DOHH2 (cell line): ENCODE results near the gene EXOSC7.

Experiments used
- H3F3A ChIP-seq: fragments of 200-600 bp; sonication (generic), shearing (Covaris generic); 2 replicates; pipeline ENCODE4 v1.6.0; 2016; ENCODE audit warnings: antibody characterized with exemption, mild to moderate bottlenecking; ENCODE audit not compliant: control insufficient read depth, insufficient read depth
- H3K27ac ChIP-seq: fragments of 200-600 bp; sonication (generic); 2 replicates; pipeline ENCODE4 v1.5.1; 2014; ENCODE audit warnings: low read depth, mild to moderate bottlenecking, low read length, moderate library complexity
- H3K27me3 ChIP-seq: fragments of 200-600 bp; sonication (generic); 2 replicates; pipeline ENCODE4 v1.6.1; 2014; ENCODE audit warnings: mild to moderate bottlenecking, low read length, mixed read lengths; ENCODE audit not compliant: control insufficient read depth
- H3K36me3 ChIP-seq: fragments of 200-600 bp; sonication (generic); 2 replicates; pipeline ENCODE4 v1.6.1; 2014; ENCODE audit warnings: mild to moderate bottlenecking, low read length, moderate library complexity, mixed read lengths; ENCODE audit not compliant: control insufficient read depth
- H3K4me1 ChIP-seq: fragments of 200-600 bp; sonication (generic); 2 replicates; pipeline ENCODE4 v1.6.1; 2014; ENCODE audit warnings: mild to moderate bottlenecking, low read length, mixed read lengths; ENCODE audit not compliant: control insufficient read depth
- H3K4me2 ChIP-seq: fragments of 200-600 bp; sonication (generic); 2 replicates; pipeline ENCODE4 v1.6.0; 2014; ENCODE audit warnings: mild to moderate bottlenecking, low read length, moderate library complexity
- H3K4me3 ChIP-seq: fragments of 200-600 bp; sonication (generic); 2 replicates; pipeline ENCODE4 v1.5.1; 2014; ENCODE audit warnings: mild to moderate bottlenecking, low read length, mixed read lengths
- H3K79me2 ChIP-seq: fragments of 200-600 bp; sonication (generic); 2 replicates; pipeline ENCODE4 v1.6.1; 2014; ENCODE audit warnings: mild to moderate bottlenecking, low read length, mixed read lengths; ENCODE audit not compliant: control insufficient read depth
- H3K9me2 ChIP-seq: fragments of 200-600 bp; sonication (generic); replicated peaks from 2 replicates; pipeline ENCODE4 v1.6.1; 2014; ENCODE audit warnings: mild to moderate bottlenecking, low read length, mixed read lengths; ENCODE audit not compliant: control insufficient read depth
- H3K9me3 ChIP-seq: fragments of 200-600 bp; sonication (generic); 2 replicates; pipeline ENCODE4 v1.6.1; 2014; ENCODE audit warnings: antibody characterized with exemption, low read length, mixed read lengths; ENCODE audit not compliant: control insufficient read depth, insufficient read depth
- H4K20me1 ChIP-seq: fragments of 200-600 bp; sonication (generic); 2 replicates; pipeline ENCODE4 v1.6.0; 2014; ENCODE audit warnings: low read depth, mild to moderate bottlenecking, antibody characterized with exemption, low read length, moderate library complexity; ENCODE audit not compliant: control insufficient read depth, insufficient read depth
- EZH2phosphoT487 ChIP-seq: fragments of 200-600 bp; sonication (generic); IDR thresholded peaks from 2 replicates; pipeline ENCODE4 v1.6.1; 2017; ENCODE audit warnings: borderline replicate concordance, mild to moderate bottlenecking, antibody characterized with exemption, low read length, moderate library complexity, mixed read lengths
- TF ChIP-seq, protein P1 (sequence below): fragments of 200-600 bp; sonication (generic); IDR thresholded peaks from one replicate; pipeline ENCODE4 v1.5.1; 2014; ENCODE audit warnings: antibody characterized with exemption, mild to moderate bottlenecking, low read depth, low read length; ENCODE audit not compliant: poor library complexity, severe bottlenecking

Gene EXOSC7

DNA sequence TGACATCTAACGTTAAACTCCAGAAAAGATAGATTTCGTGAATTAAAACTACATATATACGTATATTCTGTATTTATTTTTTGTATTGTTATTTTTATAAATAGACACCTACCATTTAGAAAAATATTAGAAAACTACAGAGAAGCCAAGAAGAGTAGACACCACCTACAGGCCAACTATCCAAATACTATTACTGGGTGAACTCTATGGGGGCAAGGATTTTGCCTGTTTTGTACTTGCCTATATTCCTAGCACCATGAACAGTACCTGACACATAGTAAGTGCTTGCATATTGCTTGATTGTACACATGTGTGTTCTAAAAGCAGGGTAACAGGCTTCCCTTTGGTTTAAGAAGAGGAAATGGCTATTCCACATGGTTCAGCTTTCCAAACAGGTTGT is 25.7 kb downstream of the EXOSC7 start:
- H4K20me1 ChIP-seq = no peaks in the 10 kb centered on the region
- H3F3A ChIP-seq = no peaks in the 10 kb centered on the region
- H3K79me2 ChIP-seq = no peaks in the 10 kb centered on the region
- TF ChIP-seq EZH2phosphoT487 = no peak
- TF ChIP-seq, protein P1, sequence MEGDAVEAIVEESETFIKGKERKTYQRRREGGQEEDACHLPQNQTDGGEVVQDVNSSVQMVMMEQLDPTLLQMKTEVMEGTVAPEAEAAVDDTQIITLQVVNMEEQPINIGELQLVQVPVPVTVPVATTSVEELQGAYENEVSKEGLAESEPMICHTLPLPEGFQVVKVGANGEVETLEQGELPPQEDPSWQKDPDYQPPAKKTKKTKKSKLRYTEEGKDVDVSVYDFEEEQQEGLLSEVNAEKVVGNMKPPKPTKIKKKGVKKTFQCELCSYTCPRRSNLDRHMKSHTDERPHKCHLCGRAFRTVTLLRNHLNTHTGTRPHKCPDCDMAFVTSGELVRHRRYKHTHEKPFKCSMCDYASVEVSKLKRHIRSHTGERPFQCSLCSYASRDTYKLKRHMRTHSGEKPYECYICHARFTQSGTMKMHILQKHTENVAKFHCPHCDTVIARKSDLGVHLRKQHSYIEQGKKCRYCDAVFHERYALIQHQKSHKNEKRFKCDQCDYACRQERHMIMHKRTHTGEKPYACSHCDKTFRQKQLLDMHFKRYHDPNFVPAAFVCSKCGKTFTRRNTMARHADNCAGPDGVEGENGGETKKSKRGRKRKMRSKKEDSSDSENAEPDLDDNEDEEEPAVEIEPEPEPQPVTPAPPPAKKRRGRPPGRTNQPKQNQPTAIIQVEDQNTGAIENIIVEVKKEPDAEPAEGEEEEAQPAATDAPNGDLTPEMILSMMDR = no peak
- H3K27me3 ChIP-seq = no peaks in the 10 kb centered on the region
- peaks cover 73% of the 10 kb centered on the region for H3K36me3 ChIP-seq
- H3K4me2 ChIP-seq = no peak overlapping the region
- H3K4me1 ChIP-seq = no peaks in the 10 kb centered on the region
- no peaks in the 10 kb centered on the region for H3K9me2 ChIP-seq
- no peak overlapping the region for H3K4me3 ChIP-seq
- H3K9me3 ChIP-seq = no peaks in the 10 kb centered on the region
- H3K27ac ChIP-seq = no peak overlapping the region

DNA sequence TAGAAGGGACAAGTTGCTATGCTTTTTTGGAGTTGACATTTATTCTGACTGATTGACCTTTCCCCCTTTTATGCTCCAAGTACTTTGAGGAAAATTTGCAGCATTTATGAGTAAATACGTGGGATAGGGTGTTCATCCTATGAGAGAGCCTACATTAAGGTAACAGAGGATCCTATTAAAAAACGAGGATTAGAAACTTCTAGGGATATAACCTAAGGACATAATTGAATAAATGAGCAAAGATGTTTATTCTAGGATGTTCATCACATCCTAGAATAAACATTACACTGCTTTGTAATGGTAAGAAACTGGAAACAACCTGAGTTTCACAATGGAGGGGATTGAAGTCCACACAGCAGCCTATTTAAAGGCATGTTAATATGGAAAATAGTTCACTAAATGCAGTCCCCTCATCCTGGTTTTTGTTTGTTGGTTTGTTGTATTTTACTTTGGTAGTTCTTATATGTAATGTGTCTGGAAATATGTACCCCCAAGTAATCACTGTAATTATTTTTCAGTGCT is 26.2 kb downstream of the EXOSC7 start:
- TF ChIP-seq EZH2phosphoT487 = no peak
- TF ChIP-seq, protein P1 = no peak
- peaks cover 74% of the 10 kb centered on the region for H3K36me3 ChIP-seq
- no peaks in the 10 kb centered on the region for H3K9me3 ChIP-seq
- H3K9me2 ChIP-seq = no peaks in the 10 kb centered on the region
- no peaks in the 10 kb centered on the region for H3K4me1 ChIP-seq
- no peaks in the 10 kb centered on the region for H3F3A ChIP-seq
- H3K79me2 ChIP-seq = no peaks in the 10 kb centered on the region
- no peaks in the 10 kb centered on the region for H4K20me1 ChIP-seq
- no peak overlapping the region for H3K4me2 ChIP-seq
- no peak overlapping the region for H3K27ac ChIP-seq
- H3K4me3 ChIP-seq = no peak overlapping the region
- H3K27me3 ChIP-seq = no peaks in the 10 kb centered on the region

DNA sequence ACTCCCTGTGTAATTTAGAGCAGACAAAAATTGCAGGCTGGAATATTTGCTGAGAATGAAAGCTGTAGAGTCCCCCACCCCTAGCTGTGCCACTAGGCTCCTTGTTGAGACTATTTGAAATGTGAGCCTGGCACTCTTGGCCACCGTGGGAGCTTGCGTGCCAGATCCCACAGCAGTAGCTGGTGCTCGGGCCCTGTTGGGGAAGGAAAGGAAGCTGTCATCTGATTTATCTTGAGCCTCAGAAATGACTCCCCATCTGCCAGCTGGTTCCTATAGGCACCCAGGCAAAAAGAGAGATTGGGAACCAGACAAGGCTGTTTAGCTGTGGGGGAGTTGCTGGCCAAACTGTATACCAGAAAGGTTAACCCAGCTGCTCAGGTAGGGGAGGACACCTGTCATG is 26.7 kb downstream of the EXOSC7 start:
- Histone ChIP-seq H3K9me3 (no peaks in the 10 kb centered on the region), H3K79me2 (no peaks in the 10 kb centered on the region), H3K27ac (no peak overlapping the region), H3F3A (no peaks in the 10 kb centered on the region), H4K20me1 (no peaks in the 10 kb centered on the region), H3K4me1 (no peaks in the 10 kb centered on the region), H3K36me3 (peaks cover 75% of the 10 kb centered on the region), H3K4me3 (no peak overlapping the region), H3K4me2 (no peak overlapping the region), H3K9me2 (no peaks in the 10 kb centered on the region), H3K27me3 (no peaks in the 10 kb centered on the region)
- TF ChIP-seq, protein P1 = no peak
- no peak for TF ChIP-seq EZH2phosphoT487
